Gastrocnemius medialis (tissue), 4 donors: ENCODE results near the gene UGT1A9.

Experiments
- CTCF ChIP-seq, 5 experiments: fragments of 450-650 bp in 3 of 5; fragments of 200-600 bp in 2 of 5; sonication (generic) in 2 of 5; IDR thresholded peaks in 4 of 5; conservative IDR thresholded peaks in 1 of 5; 1 replicate in 4 of 5; 2 replicates in 1 of 5; pipeline ENCODE4 v1.5.1; 2016 to 2019; ENCODE audit warnings: antibody characterized with exemption in 5 of 5, mild to moderate bottlenecking in 3 of 5, moderate library complexity in 3 of 5
- POLR2A ChIP-seq, 2 donors: fragments of 450-650 bp; IDR thresholded peaks; one replicate each; pipeline ENCODE4 v1.6.1; 2017; ENCODE audit warnings: antibody characterized with exemption in 2 of 2, mild to moderate bottlenecking in 2 of 2, moderate library complexity in 2 of 2

DNA sequence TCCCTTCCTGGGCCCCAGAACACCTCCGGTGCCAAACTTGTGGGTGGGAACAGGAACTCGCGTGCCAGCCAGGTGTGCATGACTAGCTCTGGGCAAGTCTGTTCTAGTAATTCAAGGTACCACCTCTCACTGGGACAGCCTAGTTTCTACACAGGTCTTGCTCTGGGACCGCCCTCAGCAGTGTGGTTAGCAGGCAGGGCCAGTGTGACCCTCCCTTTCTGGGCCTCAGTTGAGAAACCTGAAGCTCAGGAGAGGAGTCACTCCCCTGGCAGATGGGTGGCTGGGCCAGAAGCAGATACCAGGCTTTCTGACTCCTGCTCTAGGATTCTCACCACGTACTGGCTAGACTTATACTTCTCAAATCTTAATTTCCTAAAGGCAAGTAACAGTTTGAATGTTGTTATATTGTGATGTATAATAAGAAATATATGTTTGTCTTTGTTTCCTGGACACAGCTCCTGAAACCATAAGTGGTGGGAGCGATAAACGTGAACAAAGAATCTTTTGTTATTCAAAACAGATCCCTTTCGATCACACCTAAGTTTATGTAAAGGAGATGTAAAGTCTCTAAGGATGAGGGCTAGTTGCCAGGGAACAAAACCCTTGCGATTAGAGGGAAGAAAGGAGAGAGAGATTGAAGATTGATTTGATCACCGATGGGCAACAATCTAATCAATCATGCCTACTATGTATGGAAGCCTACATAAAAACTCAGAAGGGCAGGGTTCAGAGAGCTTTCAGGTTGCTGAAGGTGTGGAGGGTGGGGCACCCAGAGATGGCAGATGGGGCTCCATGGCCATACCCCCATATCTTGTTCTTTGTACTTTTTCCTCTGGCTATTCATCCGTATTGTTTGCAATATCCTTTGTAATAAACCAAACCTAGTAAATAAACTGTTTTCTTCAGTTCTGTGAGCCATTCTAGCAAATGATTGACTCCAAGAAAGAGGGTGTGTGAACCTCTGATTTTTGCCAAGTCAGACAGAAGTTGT is 20.0 kb downstream of the UGT1A9 start:
- TF ChIP-seq CTCF (IDR thresholded peaks at IDR 0.05 in 4 of 5, conservative IDR thresholded peaks at IDR 0.05 in 1 of 5) (no peak), POLR2A (IDR thresholded peaks at IDR 0.05) (no peak)
